AG04449 (cell line): ENCODE results near the gene TAF8.
A peak's percentile ranks its signal among the peaks of the same experiment; 100 is the strongest.

Source experiments
- CTCF ChIA-PET: fragments of 350-600 bp; formaldehyde crosslinking; extraction: SDS; loops from one replicate; lab custom pipeline; 2021; ENCODE audit warnings: antibody characterized with exemption; lab: Yijun Ruan, JAX
- POLR2A ChIA-PET: fragments of 400-600, 350-600 bp; formaldehyde crosslinking; extraction: SDS; loops from one replicate; lab custom pipeline; 2020; ENCODE audit warnings: antibody characterized with exemption, inconsistent platforms; lab: Yijun Ruan, JAX
- DNase-seq: peaks from one replicate; pipeline ENCODE4 v3.0.0-alpha.2; 2010; ENCODE audit warnings: low read depth, low spot score
- H3K4me3 ChIP-seq: 2 replicates; pipeline ENCODE4 v1.5.1; 2011; ENCODE audit warnings: low read depth, mild to moderate bottlenecking, control low read depth, low read length
- CTCF ChIP-seq: IDR thresholded peaks from one replicate; pipeline ENCODE4 v1.5.1; 2011; ENCODE audit warnings: mild to moderate bottlenecking, moderate library complexity, low read length, control low read depth, inconsistent platforms; ENCODE audit not compliant: insufficient read depth; ENCODE audit errors: missing control alignments

The TAF8 gene

GRCh38 chr6:42104095-42104803 lies 53.9 kb downstream of the TAF8 start:
- peak; percentile 79 for TF ChIP-seq CTCF
- no peak for DNase-seq
- ChIA-PET POLR2A (no interaction called here), CTCF (interaction anchor here (0.8 to 6.3 kb wide), 25 partner anchors 8 to 443 kb away, joined by 3 to 52 read pairs (median 6); no protein-coding TSS in a partner anchor)
- H3K4me3 ChIP-seq: peak overlapping the region; percentile 33

- no peak overlapping the region for H3K4me3 ChIP-seq
- CTCF ChIA-PET: interaction anchor here (0.8 to 6.3 kb wide), 23 partner anchors 7 to 443 kb away, joined by 3 to 52 read pairs (median 6); no protein-coding TSS in a partner anchor
- no peak for TF ChIP-seq CTCF
- no peak for DNase-seq
- POLR2A ChIA-PET: no interaction called here
Measured at GRCh38 chr6:42104804-42105125, 54.4 kb downstream of the TAF8 start.

GRCh38 chr6:42105156-42105648 lies 54.9 kb downstream of the TAF8 start:
- CTCF ChIA-PET: interaction anchor here (0.8 to 6.3 kb wide), 14 partner anchors 10 to 64 kb away, joined by 3 to 52 read pairs (median 6); no protein-coding TSS in a partner anchor
- no peak overlapping the region for H3K4me3 ChIP-seq
- POLR2A ChIA-PET: no interaction called here
- no peak for DNase-seq
- no peak for TF ChIP-seq CTCF

GRCh38 chr6:42105709-42106108 lies 55.4 kb downstream of the TAF8 start:
- ChIA-PET POLR2A (no interaction called here), CTCF (interaction anchor here (1.4 to 6.3 kb wide), 4 partner anchors 10 to 31 kb away, joined by 3 to 52 read pairs (median 14); no protein-coding TSS in a partner anchor)
- DNase-seq: no peak
- no peak overlapping the region for H3K4me3 ChIP-seq
- TF ChIP-seq CTCF: no peak

GRCh38 chr6:42106112-42107023 lies 56.0 kb downstream of the TAF8 start:
- no peak for TF ChIP-seq CTCF
- ChIA-PET CTCF (interaction anchor here (1.4 to 6.3 kb wide), 3 partner anchors 10 to 31 kb away, joined by 3 to 52 read pairs (median 5); no protein-coding TSS in a partner anchor), POLR2A (no interaction called here)
- no peak overlapping the region for H3K4me3 ChIP-seq
- no peak for DNase-seq
